Stimulated activated CD8-positive, alpha-beta memory T cell treated with anti-CD3 and anti-CD28 coated beads, Interleukin-2, amount 100 ng/mL, for 48 hours (primary cell): ENCODE data around the gene AMY2B.
"Not testable (repeated sequence)": the region's sequence is repeated elsewhere in the genome, so short reads cannot be mapped to it uniquely, and the experiment has no call there.

ENCODE experiments used
- DNase-seq, 2 donors: peaks; one replicate each; pipeline ENCODE4 v3.0.0-alpha.2; 2020; ENCODE audit warnings: low read depth in 2 of 2

The AMY2B gene

GRCh38 chr1:103627436-103627835 is 56.0 kb downstream of the AMY2B start:
- DNase-seq = not testable (repeated sequence)
